GM18520 (cell line): ENCODE measurements around the gene TJP3.
A peak's percentile ranks its signal among the peaks of the same experiment; 100 is the strongest.

ENCODE experiments used
- ATAC-seq: cut with Tn5 transposase; IDR thresholded peaks from one replicate; pipeline ENCODE4 v1.9.1; 2021; ENCODE audit not compliant: unreplicated experiment

The TJP3 gene

DNA sequence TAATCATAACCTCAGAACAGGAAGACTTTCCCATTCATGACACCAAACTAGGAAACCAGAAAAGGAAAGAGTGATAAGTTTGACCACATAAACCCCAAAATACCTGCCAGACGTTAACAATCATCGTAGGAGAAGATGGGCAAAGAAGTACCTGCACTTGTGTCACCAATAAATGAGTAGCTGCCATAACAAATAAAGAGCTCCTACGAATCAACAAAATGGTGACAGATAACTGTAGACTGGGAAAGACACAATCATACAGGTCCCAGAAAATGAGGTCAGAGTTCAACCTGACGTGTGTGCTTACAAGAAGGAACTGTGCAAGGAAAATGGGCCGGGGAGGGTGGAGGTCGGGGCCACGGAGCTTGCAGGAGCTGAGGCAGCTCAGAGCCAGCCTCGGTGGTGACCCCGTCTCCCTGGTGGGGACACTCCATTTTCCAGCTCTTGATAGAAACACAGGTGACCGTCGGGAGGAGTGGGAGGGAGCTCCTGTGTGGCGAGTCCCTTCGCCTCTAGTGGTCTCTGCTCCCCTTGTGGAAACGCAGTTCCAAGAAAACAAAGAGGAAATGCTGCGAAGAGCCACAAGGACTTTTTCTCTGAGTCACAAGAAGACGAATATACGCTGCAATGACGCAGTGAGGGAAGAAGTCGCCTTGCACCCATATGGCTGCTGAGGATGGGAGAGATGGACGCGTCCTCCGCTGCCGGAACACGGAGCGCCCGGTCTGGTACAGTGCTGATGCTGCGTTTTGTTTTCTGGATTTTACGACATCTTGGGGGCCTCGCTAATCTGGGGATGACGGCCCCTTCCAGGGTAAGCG lies 17.4 kb upstream of the TJP3 start:
- no peak for ATAC-seq

DNA sequence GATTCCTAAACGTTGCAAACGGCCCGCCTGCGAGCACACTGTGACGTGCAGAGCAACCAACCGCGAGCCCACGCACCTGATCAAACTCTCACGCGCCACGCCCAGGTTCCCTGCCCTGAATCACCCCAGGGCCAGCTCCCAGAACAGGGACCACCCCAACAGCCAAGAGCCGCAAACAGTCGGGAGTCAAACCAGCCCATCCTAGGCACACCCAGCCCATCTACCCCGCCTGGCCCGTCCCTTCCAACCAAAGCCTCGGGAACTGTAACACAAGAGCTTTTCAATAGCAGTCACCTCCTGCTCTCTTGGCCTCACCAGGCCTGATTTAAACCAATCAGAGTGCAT lies 16.8 kb upstream of the TJP3 start:
- ATAC-seq = no peak

DNA sequence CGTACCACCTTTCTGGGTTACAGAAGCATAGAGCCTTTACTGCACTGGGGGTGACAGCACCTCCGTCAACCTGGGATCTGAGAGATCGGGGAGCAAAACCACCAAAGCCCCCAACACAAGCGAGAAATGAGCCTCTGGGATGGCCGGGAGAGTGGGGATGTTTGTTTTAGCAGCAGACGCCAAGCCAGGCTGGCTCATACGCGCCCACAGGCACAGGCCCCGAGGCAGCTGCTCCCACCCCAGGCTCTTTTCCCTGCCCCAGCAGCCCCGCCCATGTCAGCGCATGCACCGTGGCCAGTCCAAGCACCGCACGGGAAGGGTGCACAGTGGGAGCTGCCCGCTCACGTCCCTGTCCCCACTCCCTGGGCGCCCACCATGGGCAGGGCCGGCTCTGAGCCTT lies 16.5 kb upstream of the TJP3 start:
- no peak for ATAC-seq

DNA sequence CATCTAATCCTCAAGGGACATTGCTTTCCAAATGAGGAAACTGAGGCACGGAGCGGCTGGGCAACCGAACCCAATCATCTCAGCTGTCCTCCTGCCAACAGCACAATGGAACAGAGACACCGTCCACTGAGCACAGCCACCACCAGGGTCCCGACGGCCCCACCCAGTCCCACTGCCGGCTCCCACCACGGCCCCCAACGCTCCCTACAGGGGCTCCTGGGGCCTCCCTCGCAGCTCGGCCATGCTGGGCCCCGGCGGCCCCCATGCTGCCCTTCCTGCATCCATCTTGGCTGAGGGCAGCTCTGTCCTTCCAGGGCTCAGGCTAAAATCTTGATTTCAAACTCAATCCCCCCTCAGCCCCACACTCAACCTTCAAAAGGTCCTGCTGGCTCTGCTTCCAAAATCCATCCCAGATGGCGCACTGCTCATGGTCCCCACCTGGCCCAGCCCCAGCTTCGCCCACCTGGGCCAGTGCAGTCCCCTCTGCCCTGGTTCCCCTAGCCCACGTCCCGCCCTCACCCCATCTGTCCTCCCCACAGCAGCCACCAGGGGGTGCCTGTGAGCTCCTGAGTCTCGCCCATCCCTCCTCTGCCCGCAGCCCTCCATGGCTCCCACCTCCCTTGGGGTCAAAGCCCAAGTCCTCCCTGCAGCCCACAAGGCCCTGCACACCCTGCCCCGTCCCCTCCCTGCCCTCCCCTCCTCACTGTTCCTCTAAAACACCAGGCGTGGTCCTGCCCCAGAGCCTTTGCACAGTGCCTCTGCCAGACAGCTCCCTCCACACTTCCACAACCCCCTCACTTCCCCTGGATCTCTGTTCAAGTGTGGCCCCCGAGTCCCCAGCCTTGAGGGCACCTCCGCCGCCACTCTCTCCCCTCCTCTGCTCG lies 15.8 kb upstream of the TJP3 start:
- no peak for ATAC-seq

DNA sequence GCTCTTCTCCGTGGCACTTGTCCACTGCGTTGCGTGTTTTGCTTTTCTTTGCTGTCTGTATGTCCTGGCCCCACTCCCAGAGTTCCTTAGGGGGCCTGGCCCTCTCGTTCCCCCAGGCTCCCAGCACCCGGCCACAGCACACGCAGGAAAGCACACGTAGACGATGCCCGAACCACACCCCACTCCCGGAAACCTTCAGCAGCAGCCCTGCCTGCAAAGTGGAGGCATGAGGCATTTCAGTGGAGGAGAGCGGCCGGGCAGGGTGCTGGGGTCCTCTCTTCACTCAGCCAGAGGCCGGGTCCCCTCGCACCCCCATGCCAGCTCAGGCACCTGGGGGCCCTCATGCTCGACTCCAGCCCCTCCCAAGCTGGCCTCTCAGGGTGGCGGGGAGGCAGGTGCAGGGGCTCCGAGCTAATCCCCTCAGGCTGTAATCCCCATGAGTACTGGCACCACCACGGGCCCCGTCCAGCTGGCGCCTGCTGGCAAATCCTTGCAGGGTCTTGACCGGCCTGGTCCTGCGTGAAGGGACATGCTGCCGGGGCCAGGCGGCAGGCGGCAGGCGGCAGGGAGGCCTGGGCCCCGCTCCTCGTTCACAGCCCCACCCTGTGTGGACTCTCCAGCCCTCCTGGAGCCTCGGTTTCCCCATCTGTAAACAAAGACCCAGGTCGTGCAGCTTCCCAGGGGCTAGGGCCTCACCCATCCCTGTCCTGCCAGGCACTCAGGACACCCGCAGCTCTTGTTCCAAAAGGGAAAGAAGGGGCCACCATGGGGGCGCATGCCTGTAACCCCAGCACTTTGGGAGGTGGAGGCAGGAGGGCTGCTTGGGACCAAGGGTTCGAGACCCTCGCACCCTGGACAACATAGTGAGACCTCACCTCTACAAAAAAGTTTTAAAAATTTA lies 14.9 kb upstream of the TJP3 start:
- ATAC-seq = no peak

DNA sequence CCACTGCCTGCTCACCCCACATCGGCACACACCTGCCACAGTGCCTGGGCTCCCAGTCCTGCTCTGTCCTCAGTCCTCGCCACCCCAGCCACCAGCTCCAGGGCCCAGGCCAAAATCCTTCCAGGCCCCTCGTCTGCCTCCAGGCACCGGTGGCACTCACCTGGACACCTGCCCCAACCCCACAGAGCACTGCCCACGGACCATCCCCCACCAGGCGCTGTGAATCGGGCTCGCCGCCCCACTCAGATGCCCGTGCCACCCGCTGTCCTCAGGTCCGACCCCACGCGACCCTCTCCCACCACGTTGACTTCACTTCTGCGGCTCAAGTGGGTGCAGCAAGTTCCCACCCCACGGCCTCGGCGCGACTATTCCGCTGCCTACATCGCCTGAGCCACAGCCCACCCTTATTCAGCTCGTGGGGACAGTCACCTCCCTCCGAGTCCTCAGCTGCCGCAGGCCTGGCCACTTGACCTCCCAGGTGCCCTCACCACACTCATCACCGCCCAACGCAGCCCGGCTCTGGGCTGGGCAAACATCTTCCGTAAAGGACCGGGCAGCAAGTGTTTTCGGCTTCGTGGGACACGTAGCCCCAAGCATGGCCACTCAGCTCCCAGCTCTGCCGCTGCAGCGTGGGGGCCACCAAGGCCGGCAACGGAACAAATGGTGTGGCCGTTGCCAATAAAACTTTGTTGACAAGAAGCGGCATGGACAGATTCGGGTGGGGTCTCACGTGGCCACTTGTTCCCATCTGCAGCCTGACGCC lies 13.6 kb upstream of the TJP3 start:
- ATAC-seq = no peak

DNA sequence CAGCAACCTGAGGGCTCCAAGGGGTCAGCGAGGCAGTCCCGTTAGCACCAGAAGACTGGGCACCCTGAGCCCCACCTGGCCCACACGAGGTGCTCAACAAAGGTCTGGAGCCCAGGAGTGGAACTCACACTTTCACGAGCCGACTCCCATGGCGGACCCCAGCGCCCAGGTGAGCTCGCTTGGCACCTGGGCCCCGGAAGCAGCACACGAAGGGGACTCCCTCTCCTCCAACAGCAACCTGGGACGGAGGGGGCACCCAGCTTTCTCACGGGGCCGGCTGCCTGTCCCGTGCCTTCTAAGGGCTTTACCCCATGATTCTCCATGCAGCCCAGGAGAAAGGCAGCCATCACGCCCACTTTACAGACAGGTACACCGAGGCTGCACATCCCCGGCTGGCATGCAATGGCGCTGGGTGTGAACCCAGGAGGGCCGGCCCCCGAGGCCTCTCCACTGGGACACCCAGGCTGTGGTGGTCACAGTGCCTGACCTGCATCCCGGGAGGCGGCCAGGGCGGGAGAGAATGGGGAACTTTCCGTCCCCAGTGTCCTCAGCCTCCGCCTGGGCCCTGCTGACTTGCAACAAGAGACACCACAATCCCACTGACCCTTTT lies 13.0 kb upstream of the TJP3 start:
- no peak for ATAC-seq

DNA sequence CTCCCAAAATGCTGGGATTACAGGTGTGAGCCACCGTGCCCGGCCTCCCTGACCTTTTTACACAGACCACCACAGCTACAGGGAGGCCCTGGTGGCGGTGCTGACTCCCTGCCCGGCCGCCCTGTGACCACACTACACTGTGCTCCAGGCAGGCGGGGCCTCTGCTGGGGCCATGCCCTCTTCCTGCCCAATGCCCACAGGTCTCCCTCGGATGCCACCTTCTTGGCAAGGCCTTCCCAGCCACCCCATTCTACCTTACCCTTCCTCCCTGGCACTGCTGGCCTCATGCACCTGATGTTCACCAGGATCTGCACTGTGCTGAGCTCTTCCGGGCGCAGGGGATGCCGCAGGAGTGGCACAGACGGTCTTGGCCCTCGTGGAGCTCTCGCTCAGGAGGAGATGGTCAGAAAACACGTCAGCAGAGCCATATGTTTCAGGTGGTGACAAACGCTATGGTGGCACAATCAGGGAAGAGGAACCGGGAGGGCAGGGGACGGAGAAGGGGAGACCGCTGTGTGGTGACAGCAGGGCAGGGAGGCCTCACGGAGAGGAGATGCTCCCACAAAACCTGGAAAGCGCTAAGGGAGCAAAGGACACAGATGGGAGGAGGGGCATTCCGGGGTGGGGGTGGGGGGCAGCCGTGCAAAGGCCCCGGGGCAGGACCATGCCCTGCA lies 12.1 kb upstream of the TJP3 start:
- ATAC-seq = no peak

DNA sequence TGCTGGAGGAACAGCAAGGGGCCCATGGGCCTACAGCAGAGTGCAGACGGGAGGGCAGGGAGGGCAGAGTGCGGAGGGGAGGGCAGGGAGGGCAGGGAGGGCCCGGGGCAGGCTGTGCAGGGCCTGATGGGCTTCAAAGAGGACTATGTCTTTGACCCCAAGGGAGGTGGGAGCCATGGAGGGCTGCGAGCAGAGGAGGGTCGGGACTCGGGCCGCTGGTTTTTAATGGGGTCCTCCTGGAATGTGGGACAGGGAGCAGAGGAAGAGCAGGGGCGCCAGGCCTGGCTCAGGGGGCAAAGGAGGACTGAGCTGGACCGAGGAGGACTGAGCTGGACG lies 11.6 kb upstream of the TJP3 start:
- ATAC-seq = no peak

DNA sequence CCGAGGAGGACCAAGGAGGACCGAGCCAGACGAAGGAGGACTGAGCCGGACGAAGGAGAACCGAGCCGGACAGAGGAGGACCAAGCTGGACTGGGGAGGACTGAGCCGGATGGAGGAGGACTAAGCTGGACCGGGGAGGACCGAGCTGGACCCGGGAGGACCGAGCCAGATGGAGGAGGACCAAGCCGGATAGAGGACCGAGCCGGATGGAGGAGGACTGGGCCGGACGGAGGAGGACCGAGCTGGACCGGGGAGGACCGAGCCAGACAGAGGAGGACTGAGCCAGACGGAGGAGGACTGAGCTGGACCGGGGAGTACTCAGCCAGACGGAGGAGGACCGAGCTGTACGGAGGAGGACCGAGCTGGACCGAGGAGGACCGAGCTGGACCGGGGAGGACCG lies 11.1 kb upstream of the TJP3 start:
- no peak for ATAC-seq

DNA sequence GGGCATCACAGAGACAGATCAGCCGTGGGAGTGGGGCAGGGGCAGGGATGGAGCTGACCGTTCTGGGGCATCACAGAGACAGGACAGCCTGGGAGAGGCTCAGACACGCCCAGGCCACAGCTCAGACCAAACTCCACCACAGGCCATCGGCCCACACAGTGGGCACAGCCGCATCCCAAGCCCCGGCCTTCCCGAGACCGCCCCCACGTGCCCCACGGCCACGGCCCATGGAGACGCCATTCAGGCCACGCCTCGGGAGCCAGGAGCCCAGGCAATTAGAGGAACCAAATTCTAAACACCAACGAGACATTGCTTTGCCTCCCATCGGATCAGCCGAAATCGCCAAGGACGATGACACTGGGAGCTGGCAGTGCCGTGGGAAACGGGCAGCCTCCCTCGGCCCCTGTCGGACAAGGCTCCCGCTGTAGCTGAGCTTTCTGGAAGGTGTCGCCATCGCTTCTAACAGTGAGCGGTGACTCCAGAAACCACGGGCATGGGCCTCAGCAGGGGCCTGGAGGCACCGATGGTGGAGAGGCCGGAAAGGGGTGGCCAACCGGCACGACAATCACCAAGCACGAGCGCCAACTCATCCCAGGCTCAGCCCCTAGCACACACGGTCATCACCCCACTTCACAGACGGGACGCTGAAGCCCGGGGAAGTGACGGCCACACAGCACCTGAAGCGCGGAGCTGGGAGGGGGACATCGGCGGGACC lies 10.4 kb upstream of the TJP3 start:
- no peak for ATAC-seq

DNA sequence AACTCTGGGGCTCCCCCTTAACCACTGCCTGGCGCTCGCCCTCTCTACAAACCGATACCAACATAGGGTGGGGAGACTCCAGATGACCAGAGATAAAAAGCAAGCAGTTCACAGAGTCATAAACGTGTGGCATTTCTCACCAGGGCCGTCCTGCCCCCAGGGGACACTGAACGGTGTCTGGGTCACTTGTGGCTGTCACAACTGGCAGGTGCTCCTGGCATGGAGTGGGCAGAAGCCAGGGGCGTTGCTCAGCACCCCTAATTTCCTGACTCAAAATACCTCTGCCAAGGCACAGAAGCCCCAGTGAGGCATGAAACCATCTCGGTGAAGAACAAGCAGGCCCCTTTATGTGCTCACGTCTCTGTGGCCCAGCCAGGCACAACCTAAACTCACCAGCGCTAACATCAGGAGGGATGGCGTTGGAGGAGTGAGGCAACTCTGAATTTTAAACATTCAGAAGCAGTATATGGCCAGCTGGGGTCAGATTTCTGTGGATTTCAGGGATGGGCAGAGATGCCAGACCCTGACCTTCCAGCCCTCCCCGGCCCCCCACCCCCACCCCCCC lies 9.7 kb upstream of the TJP3 start:
- no peak for ATAC-seq

DNA sequence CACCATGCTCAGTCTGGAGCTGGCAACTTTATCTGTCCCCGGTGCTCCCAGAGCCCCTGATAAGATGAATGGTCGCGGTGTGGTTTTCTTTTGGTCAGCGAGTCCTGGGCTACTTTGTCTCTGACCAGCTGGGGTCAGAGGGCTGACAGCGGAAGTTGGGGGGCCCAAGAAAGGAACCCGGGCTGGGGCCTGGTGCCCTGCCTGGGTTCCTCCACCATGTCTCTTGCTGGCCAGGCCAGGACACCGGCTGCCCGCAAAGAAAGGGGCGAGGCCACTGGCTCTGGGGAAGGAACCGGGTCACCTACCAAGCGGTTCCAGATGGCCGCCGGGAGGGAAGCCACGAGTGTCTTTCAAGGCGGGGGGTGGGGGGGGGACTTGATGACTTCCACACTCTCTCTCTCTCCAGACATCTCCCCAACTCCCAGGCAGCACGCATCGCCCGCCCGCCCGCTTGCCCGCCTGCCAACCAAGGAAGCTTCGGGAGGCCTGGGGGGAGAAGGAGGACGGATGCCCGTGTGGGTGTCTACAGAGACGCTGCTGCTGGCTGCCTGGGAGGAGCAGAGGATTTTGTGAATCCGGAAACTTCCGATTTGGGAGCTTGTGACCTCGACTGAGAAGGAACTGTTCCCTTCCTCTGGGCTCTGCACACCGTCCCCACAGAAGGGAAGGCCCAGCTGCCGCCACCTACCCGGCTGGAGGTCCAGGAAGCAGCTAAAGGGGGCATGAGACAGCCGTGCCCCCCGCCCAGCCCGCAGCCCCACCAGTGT lies 9.0 kb upstream of the TJP3 start:
- no peak for ATAC-seq

DNA sequence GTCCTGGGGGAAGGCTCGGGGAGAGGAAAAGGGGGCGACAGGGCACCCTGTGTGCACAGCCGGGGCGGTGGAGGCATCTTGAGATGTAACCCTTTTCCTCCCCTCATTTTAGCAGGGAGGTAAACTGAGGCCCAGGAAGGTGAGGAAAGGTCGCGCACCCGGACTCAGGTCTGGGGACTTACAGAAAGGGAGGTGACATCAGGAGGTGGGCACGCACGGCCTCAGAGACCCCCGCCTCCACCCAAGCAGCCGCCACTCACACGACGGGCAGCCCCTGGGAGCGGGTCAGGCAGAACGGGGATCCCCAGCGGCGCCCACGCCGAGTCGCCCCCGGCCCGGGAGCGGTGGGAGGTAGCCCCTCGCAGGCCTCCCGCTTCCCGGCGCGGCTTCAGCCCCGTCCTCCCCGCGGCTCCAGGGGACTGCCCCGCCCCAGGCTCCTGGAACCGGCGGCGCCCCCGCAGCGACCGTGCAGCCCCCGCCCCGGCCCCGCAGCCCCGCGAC lies 8.4 kb upstream of the TJP3 start:
- ATAC-seq = peak; percentile 6

DNA sequence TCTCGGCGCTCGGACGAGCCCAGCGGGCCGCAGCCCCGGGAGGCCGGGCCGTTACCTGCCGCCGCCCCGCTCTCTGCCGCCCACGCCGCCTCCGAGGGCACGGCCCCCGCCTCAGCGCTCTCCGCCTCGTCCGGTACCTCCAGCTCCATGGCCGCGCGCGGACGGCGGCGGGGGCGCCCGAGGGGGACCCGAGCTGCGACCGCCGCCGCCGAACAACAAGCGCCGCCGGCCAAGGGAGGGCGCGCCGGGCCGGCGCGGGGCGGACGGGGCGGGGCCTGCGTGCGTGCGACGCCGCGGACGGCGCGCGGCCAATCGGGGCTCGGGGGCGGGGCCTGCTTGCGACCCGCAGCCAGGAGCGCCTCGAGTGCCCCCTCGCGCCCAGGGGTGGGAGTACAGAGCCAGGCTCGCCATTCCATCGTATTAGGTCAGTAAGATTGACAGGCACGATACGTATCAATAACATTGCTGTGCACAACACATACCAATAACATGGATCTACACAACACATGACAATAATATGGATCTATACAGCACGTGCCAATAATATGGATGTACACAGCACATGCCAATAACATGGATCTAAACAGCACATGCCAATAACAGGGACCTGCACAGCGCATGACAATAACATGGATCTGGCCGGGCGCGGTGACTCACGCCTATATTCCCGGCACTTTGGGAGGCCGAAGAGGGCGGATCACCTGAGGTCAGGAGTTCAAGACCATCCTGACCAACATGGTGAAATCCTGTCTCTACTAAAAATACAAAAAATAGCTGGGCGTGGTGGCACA lies 7.7 kb upstream of the TJP3 start, which contains the start of gene PIP5K1C:
PIP5K1C (minus strand) TSS at position 227 of the 791 bp plus-strand sequence; CDS start at position 149, 78 bp downstream.
- peak; percentile 74 for ATAC-seq

DNA sequence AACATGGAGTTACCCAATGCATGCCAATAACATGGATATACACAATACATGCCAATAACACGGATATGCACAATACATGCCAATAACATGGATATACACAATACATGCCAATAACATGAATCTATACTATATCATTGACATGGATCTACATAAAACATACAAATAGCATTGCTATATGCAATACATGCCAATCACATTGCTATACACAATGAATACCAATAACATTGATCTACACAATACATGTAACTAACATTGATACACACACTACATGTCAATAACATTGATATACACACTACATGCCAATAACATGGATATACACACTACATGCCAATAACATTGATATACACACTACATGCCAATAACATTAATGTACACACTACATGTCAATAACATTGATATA lies 7.0 kb upstream of the TJP3 start:
- ATAC-seq = no peak

DNA sequence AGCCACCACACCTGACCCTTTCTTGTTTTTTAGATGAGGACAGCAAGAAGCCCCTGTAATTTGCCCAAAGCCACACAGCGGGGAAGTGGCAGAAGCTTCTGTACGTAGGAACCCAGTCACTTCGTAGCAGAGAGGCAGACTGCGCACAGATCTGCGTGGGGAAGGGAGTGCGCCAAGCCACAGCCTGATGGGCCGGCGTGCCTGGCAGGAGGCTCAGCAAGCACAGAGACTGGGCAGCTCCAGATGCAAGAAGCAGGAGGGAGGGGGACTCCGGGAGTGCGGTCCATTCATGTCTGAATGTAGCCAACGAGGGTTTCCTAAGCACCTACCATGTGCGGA lies 347 bp upstream of the TJP3 start:
- ATAC-seq = no peak
